Activated gamma-delta T cell (primary cell): Measurements from ENCODE around the gene NOTCH3.

Experiments
- DNase-seq: peaks from one replicate; lab custom pipeline; 2025; lab: John Stamatoyannopoulos, UW
- total RNA-seq, 2 donors: gene quantifications; one replicate each; lab custom pipeline; 2026; lab: John Stamatoyannopoulos, UW

The NOTCH3 gene
- total RNA-seq: 0.10 to 0.39 reads per million in 2 donors

DNA sequence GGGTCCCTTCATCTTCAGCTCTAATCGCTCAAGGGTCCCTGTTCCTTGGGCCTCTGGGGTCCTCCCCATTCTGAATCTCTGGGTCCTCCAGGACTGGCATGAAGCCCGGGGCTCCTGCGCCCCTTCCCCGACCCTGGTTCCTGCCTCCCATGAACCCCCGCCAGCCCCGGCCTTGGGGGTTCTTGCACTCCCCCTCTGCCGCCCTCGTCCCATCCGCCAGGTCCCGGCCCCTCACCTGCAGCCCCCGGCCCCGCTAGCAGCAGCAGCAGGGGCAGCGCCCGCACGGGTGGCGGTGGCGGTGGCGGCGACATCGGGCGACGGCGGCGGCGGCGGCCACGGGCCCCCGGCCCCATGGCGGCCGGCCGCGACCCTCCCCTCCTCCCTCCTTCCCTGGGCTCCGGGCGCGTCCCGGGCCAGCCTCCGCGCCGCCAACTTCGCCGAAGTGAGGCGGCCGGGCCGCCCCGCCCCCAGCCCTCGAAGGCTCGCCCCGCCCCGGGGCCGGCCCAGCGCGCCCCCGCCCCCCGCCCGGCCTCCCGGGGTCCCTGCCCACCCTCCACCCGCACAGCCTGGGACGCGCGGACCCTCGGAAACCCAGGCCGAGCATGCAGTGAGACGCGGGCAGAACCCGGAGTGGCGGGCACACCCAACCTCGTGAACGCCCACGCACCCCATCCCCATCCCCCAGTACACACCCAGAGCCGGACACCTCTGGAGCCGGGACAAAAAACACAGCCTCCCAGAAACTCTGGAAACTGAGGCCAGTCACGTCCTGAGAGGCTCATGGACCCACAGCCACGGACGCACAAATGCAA is at the start of gene NOTCH3:
Gene NOTCH3 (minus strand): TSS at position 443 of the 812 bp plus-strand sequence. CDS start 90 bp downstream, at position 353.
- no peak for DNase-seq

DNA sequence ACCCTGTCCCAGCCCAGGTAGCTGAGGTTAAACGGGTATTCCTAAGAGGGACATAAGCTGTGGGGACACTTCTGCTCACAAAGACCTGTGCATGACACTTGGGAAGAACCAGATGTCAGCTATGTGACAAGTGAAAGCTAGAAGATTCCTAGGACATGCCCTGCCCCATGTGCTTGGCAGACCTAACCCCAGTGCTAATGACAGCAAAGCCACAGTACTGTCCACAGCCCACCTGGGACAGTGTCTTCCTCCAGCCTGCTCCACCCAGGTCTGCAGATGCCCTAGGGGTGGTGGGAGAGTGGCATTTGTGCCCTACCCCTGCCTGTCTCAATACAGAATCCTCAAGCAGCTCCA is 49.8 kb upstream of the NOTCH3 start:
- DNase-seq: no peak

DNA sequence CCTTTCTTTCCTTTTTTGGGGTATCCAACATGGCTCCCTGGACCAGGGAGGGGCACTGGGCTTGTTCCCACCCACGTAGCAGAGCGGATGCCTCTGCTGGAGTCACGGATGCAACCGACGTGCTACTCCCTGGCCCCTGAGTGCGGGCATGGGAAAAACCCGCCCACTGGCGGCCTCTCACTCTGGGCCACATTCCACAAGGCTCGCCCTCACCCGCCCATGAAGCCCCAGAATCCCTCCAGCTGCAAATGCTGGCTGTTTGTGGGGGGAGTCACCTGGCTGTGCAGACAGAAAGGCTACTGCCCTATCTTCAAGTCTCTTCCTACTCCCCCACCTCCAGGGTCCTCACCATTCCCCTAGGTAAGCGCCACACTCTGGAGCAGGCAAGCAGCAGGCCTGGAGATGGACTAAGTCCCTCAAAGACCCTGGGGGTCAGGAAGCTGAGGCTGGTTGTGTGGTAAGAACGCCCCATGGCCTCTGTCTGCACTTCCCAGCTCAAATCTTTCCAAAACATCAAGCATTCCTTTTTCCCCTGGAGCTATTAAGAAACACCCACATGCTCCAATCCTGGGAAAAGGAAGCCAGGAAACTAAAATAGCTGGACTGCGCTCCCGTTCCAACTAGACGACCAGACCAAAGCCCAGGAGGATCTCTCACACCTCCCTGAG is 49.3 kb upstream of the NOTCH3 start:
- no peak for DNase-seq

DNA sequence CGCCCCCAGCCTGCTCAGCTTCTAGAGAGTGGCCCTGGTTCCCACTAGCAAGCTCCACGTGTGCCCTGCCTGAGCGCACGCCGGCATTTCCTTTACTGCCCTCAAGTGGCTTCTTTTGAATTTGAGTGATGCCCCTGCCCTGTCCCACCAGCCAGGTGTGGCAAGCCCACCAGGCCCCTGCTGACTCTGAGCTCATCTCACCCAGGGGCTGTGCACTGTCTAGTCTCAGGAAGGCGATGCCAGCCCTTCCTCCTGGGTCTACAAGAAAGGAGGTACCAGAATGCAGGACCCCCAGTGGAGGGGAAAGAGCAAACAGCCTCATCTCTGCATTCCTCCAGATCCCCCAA is 48.7 kb upstream of the NOTCH3 start:
- no peak for DNase-seq

DNA sequence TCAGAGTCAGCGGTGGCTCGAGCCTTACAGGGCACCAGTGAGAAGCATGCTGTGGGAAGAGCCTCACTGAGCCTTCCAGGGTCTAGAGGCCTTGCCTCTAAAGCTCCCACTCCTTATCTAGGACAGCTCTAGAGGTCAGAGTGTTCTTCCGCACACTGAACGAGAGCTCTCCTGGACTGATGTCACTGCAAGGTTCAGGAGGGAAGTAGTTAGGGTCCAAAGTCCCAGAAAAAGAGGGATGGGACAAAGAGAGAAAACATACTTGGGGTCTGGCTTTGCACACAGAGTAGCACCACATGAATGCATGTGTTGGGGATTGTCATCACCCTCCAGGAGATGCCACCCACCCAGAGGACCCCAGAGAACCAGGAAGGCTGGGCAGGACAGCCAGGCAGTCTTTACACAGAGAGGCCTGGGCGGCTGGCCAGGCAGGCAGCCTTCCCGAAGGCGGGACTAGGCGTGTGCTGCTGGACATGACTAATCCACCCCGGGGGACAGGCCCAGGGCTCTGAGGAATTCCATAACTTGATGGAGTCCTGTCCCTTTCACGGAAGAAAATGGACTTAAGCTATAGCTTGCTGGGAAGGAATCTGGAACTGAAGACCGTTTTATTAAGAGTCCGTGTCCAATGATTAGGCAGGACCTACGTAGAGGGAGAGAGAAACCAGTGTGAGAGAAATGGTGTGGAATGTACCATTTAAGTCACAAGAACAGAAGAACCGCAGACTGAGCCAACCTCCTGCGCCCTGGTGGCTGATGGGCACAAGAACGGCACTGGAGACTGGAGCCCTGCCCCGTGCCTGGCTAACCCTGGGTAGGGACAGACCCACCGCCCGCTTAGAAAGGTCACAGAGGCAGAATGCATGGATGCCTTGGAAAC is 48.1 kb upstream of the NOTCH3 start:
- no peak for DNase-seq

DNA sequence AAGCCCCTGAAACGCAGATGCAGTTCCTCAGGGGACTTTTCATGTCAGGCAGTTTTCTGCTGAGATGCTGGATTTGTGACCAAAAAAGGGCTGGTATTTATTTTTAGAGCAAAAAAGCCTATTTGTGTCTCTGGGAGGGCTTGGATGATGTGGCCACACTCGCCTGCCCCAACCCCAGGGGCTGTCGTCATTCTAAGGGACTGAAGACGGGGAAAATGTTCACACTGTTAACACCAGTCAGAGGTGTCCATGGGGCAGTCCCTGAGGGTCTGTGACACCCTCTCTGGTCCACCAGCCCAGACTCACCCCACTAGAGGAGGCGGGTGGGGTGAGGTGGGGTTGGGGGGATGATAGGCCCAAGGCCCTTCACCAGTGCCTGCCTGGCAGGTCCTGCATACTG is 47.3 kb upstream of the NOTCH3 start:
- DNase-seq: no peak

DNA sequence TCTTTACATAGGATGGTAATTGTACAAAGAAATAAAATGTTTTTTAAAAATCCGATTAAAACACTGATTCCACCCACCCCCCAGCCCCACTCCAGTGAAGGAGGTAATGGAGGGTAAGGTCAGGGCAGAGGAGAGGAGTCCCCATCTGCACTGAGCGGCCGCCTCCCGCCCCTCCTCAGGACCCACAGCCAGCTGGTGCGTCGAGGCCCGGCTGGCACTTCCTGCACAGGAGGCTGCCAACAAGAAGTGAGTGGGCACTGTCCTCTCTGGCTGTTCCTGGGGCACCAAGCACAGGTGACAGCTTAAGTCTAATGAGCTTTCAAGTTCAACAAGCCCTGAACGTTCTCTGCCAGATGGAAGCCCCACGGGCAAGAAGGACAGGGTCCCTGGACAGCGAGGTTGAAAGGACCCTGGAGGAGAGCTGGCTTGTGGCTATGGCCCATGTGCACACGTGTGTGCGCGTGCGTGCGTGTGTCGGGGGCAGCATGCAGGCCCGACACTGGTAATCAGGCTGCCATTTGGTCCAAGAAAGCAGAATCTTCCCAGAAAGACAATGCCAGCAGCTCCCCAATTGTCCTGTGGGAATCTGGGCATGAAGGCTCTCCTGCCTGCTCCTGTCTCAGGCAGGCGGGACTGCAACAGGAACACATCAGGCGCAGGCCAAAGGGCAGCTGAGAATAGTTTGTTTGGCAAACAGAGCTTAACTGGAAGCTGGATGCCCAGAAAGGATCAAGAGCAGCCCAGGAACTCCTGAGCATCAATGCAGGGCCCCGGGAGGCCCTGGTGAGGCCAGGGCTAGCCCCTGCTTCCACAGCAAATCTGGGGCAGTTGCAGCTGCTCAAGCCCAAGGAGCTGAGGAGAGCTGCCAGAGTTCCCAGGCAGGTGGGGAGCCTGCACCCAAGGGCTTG is 46.6 kb upstream of the NOTCH3 start:
- no peak for DNase-seq

DNA sequence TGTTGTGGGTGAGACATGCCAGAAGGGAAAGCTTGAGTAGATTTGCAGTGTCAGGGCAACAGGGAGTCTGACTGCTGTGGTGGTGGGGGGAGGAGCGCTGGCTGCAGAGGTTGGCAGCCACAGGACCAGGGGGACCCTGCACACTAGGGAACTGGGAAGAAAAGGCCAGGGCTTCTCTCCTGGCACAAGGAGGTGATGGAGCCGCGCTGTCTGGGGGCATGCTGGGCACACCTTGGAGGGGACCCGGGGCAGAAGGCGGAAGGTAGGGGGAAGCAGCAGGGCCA is 45.3 kb upstream of the NOTCH3 start:
- no peak for DNase-seq

DNA sequence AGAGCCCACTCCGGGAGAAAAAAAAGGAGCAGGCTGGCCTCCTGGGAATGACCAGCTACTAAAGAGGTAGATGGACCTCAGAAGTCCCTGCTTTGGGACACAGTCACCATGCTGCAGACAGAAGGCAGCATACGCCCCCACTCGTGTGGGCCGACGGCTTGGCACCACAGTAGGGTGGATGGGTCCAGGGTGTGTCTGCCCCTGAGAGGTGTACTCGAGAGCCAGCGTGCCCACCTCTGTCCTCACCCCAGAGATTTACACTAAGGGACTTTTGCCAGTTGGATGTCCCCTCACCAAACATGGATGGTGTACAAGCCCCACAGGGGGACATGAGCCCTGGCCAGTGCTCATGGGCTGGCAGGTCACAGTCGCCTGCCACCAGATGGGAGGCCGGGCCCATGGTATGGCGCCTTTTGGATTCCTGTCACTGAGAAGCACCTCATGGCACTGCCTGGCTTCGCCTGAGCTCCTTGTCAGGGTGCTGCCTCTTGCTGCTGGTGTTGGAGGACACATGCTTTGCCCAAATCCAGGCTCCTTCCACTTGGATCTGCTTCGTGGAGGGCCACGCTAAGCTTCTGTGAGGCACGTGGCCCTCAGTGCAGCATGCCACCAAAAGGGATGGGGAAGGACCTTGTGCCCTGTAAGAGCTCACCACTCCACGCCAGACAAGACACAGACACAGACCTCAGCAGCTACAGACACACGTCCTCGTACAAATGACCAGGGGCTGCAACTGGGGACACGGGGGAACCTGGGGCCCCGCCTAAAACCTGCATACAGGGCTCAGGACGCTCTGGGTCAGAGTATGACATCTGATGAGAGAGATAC is 44.8 kb upstream of the NOTCH3 start:
- DNase-seq: no peak

DNA sequence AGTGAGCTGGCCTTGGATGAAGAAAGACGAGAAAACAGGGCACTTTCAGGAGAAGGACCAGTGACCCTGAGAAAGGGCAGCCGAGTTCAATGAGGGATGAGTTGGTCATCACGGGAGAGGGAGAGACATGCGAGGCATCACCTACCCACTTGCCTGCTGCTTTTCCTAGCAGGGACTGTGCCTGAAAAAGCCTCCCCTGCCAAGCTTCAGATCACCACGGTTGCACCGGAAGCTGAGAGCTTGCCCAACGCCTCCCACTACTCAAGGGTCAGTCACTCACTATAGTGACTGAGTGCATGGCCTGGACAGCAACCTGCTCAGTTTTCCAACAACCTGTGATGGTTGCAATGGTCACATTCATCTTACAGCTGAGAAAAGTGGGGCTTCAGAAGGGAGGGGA is 44.0 kb upstream of the NOTCH3 start:
- no peak for DNase-seq

DNA sequence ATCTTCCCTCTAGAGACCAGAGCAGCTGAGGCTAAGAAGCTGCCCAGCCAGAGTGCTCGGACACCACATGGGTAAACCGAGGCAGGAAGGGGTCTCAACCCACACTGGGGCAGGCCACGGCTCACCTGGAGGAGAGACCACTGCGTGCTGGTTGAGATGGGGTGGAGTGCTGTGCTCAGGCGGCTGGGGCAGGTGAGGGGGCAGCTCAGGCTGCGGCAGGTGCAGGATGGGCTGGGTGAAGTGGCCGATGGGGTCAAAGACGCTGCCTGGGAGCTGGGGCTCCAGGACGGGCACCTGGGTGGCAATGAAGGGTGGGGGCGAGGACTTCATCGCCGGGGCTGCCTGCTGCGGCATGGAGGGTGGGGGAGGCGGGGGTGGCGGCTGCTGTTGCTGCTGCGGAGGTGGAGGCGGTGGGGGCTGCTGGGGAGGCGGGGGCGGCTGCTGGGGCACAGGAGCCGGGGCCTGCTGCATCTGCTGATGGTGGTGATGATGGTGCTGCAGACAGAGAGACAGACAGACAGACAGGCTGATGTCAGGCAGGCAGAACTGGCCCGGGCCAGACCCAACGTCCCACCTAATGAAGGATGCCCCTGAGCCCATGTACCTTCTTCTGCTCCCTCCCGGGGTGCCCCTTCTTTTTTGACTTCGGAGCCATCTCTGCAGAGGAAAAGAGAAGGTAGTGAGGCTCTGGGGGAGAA is 43.5 kb upstream of the NOTCH3 start:
- DNase-seq: no peak

DNA sequence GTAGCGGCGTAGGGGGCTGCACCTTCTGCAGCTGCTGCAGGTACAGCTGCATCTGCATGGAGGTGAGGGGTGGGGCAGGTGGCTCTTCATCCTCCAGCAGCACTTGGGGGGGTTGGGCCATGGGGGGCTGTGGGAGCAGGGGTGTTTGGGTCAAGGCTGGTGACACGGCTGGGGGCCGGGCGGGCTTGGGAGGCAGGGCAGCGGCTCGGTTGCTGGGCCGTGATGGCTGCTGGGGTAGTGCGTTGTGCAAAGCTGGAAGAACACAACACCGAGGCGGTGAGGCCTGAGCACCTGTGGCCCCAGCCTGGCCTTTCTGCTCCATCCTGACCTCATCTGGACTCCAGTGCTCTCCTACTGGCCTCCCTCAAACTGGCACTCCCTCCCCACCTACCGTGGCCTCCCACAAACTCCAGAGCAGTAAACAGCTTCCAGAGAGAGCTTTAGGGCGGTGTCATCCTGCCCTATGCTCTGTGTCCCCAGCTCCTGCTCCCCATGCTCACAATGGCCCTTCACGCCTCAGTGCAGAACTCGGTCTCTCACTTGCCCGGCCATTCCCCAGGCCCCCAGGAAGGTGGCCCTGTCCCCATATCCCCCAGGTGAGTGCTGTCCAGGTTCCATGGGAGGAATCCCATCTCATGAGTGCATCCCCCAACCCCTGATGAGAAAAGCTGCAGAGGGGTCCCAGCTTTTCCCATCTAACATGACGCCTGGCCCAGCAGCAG is 42.6 kb upstream of the NOTCH3 start:
- no peak for DNase-seq

DNA sequence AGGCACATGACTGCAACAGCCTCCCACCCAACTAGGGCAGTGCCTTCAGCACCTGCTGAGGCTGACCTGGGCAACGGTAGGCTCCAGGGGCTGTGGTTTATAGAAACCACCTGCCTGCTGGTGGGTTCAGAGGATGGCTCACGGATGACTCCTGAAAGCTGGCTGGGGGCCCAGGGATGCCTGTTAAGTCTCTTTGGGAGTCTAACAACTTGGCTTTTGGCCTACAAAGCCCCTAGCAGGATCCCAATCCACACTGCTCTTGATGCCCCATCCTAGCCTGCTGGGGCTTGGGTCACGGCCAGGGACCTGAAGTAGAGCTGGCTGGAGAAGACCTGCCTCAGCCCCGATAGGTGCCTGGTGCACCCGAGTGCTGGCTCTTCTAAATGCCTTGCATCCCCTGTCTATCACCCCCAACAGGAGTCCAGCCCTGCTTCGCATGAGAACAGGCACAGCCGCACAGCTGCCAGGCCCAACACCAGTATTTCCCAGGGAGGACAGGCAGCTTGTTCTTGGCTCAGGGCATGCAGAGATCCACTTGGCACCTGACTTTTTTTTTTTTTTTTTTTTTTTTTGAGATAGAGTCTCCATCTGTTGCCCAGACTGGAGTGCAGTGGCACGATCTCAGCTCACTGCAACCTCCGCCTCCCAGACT is 40.6 kb upstream of the NOTCH3 start:
- DNase-seq: no peak

DNA sequence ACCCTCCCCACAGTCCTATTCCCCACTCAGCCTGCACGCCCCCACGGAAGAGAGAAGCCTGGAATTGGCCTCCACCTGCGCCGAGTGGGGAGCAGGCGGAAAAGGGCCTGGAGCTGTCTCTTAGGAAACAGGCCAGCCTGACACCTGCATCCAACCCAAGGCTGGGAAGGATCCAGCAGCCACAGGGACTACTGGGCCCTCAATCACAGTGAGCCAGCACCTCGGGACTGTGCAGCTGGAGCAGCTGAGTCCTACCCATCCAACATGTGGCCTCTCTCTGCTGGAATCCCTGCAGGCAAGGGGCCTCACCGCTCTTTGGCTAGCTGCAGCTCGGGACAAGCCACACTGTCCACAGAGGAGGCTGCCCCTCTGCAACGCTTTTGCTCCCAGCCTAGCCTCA is 39.7 kb upstream of the NOTCH3 start:
- no peak for DNase-seq

DNA sequence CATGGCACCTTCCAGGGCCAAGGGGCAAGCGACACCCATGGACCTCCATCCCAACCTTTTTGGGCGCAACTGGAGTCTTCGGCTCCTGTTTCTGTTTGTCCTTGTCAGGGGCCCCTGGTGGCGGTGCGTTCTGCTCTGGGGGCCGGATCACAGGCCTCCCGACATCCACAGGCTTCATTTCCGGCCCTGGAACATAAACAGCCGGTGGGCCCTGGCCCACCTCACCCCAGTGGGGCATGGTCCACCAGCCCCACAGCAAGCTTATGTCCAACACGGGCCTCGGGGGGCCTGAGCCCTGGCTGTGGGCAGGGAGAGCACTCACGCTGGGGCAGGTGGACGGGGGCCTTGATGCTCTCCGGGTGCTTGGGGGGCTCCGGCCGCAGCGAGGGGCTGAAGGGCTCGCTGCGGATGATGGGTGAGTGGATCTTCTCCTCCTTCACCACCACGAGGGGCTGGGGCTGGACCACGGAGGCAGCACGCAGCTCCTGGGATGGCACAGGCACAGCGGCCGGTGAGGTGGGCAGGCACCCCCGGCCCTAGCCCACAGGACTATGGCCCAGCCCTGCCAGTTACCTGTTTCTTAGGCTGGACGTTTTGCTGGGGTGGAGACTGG is 38.6 kb upstream of the NOTCH3 start:
- no peak for DNase-seq

DNA sequence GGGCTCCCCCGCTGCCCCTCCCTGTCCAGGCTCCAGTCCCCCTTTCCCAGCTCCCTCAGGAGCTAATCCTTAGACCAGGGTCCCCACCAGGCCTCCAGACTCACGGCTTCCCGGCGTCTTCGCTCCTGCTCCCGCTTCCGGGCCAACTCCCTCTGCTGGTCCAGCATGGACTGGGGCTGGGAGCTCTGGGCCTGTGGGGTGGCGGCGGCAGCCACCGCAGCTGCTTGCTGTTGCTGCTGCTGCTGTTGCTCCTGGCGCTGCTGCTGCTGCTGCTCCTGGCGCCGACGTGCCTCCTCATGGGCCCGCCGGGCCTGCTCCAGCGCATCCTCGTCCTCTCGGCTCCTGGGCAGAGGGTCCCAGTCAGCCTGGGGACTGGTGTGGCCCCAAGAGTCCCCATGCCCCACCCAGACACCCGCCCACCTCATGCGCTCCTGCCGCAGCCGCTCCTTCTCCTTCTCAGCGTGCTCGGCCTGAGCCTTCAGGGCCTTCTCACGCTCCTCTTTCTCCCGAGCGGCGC is 37.9 kb upstream of the NOTCH3 start:
- DNase-seq: no peak

DNA sequence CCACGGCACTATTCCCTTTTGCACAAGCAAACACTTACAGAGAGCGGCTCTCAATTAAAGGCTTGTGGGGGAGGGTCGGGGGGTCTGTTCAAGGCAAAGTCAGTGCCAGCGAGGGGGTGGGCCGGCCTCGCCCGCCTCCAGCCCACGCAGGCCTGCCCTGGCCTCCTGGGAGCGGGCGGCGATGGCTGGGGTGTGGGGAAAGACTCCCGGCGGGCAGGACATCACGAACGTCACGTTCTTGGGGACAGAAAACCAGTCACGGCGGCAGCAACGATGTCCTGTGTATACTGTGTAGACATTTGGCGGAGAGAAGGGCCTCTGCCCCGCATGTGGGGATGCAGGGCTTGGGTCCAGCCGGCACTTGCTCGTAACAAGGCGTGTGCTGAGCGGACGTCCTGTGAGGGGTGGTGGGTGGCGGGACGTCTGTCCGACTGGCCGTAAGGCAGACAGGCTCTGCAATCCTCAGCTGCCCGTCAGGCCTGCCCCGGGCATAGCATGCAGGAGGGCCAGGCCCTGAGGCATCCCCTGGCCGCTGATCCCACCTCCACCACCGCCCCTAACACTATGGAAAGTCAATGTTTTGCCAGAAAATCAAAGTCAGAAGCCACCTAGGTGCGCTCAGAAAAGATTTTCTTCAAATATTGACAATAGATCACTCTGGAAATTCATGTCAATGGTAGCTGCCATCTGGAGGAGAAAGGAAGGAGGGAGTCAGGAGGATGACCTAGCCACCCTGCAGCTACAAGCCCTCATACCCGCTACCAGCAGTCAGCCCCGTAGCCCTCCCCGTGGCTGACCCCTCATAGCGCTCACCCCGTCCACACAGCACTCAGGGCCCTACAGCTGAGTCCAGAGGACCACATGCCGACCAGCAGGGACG is 37.2 kb upstream of the NOTCH3 start:
- DNase-seq: no peak
